Islet of Langerhans (tissue), 1 donor: ENCODE results near the gene MKS1.

Experiments used
- FAIRE-seq: peaks from one replicate; lab custom pipeline; 2011; peaks lifted over from hg19 to GRCh38; lab: Jason Lieb, UNC

MKS1 gene

GRCh38 chr17:58158181-58158580 lies 60.9 kb downstream of the MKS1 start:
- no peak for FAIRE-seq

- FAIRE-seq, result no peak
These were observed 61.9 kb downstream of the MKS1 start for GRCh38 chr17:58156839-58157803.
